Omental fat pad (tissue), 4 donors: ENCODE results near the gene ZHX3. TPM values are rescaled to one million over a fixed set of nuclear protein-coding genes. Genes with fewer than 3 reads are reported as not detected.

Experiments
- ATAC-seq: fragments of 150-250 bp; one replicate; pipeline ENCODE4 v1.9.1; 2016; ENCODE audit warnings: mild to moderate bottlenecking, moderate library complexity; ENCODE audit not compliant: low FRiP score
- DNase-seq: peaks from one replicate; pipeline ENCODE4 v3.0.0-alpha.2; 2019; ENCODE audit warnings: low spot score
- CTCF ChIP-seq, 3 donors: fragments of 450-650 bp; IDR thresholded peaks; one replicate each; pipeline ENCODE4 v1.5.1; 2016 to 2017; ENCODE audit warnings: antibody characterized with exemption in 3 of 3, mild to moderate bottlenecking in 3 of 3, moderate library complexity in 2 of 3
- total RNA-seq, 4 donors: library from RNA; depleted of rRNA; stranded (reverse); fragments of >200 nt; gene quantifications; one replicate each; pipeline ENCODE4 v1.1.0, GENCODE V29; 2016

The ZHX3 gene
- total RNA-seq, 4 donors from 2014 or later: 22.6 to 54.5 (median 45.0) TPM

GRCh38 chr20:41152108-41152757 lies 165.3 kb downstream of the ZHX3 start:
- no peak for TF ChIP-seq CTCF (IDR thresholded peaks at IDR 0.05)
- no peak for ATAC-seq
- no peak for DNase-seq

- DNase-seq (no peak), ATAC-seq (no peak)
- no peak for TF ChIP-seq CTCF (IDR thresholded peaks at IDR 0.05)
These were observed 166.2 kb downstream of the ZHX3 start for GRCh38 chr20:41151134-41151869.

DNA sequence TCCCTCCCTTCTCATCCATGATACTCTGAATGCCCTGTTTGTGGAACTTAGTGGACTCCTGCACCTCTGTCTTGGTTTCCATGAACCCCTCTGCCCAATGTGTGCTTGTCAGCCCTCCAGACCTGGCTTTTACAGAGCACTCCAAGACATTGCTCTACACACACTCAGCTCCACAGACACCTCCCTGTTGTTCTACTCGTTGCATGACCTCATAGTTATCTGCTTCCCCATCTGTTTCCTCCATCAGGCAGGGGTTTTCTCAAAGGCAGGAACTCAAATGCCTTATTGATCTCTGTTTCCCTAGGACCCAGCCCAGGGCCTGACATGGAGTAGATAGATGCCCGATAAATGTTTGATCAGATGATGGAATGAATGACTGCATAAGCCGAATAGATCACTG lies 166.9 kb downstream of the ZHX3 start:
- TF ChIP-seq CTCF (IDR thresholded peaks at IDR 0.05): no peak
- no peak for DNase-seq
- ATAC-seq: no peak

DNA sequence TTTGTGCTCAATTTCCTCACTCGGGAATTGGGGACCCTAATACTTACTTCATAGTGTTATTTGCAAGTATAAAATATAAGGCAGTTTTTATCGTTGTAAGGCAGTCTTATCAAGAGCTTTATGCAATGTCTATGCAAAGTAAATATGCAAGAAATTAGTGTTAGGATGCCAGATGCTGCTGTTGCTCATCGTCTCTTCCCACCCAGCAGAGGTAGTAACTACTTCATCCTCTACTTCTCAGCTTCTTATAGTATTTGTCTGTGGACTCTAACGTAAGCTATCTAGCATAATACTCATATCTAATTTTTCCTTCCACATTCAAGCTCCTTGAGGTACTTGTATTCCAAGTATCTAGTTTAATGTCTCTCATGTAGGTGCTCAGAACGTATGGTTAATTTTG lies 168.6 kb downstream of the ZHX3 start:
- DNase-seq (no peak), ATAC-seq (no peak)
- TF ChIP-seq CTCF (IDR thresholded peaks at IDR 0.05): no peak

DNA sequence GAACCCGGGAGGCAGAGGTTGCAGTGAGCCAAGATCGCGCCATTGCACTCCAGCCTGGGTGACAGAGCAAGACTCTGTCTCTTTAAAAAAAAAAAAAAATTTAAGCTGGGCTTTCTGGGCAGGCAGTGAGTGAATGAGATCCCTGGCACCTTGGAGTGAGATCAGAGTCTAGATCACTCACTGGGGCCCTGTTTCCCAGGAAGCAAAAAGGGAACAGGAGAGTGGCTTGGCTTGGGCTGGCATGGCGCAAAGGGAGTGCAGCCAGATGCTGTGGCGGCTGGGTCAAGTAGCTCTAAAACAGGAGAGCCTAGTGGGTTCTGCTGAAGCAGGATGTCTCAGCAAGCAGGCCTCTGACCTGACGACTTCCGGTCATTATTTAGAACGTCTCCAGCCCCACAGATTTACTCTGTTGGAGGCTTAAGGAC lies 169.8 kb downstream of the ZHX3 start:
- DNase-seq (no peak), ATAC-seq (no peak)
- TF ChIP-seq CTCF (IDR thresholded peaks at IDR 0.05): no peak

GRCh38 chr20:41145821-41146620 lies 171.5 kb downstream of the ZHX3 start:
- no peak for TF ChIP-seq CTCF (IDR thresholded peaks at IDR 0.05)
- no peak for DNase-seq
- no peak for ATAC-seq
